HEK293 (cell line): ENCODE data around the gene CPA5.

Experiments used
- CTCF ChIA-PET: fragments of 350-600 bp; formaldehyde crosslinking; extraction: SDS; loops from one replicate; lab custom pipeline; 2021; ENCODE audit warnings: antibody characterized with exemption; lab: Yijun Ruan, JAX
- POLR2A ChIA-PET: fragments of 300-600 bp; formaldehyde crosslinking; extraction: SDS; loops from one replicate; lab custom pipeline; 2020; ENCODE audit warnings: antibody characterized with exemption, inconsistent platforms; lab: Yijun Ruan, JAX
- H3K27ac ChIP-seq: fragments of 200-500 bp; sonication (Bioruptor generic); 2 replicates; pipeline ENCODE4 v1.5.1; 2014; ENCODE audit warnings: low read depth, low read length, control low read depth, inconsistent platforms; ENCODE audit errors: extremely low read depth
- H3K36me3 ChIP-seq, 2 experiments: fragments of 200-500 bp in 1 of 2; sonication (Bioruptor generic) in 1 of 2; 1 replicate in 1 of 2; 2 replicates in 1 of 2; pipeline ENCODE4 v1.5.1; 2014 to 2017; ENCODE audit warnings: inconsistent platforms in 2 of 2, low read length in 2 of 2; ENCODE audit not compliant: control insufficient read depth in 2 of 2, insufficient read depth in 1 of 2
- H3K4me1 ChIP-seq: fragments of 200-500 bp; sonication (Bioruptor generic); 2 replicates; pipeline ENCODE4 v1.5.1; 2014; ENCODE audit warnings: mild to moderate bottlenecking, low read length, inconsistent platforms; ENCODE audit not compliant: control insufficient read depth, insufficient read depth
- H3K4me3 ChIP-seq: 2 replicates; pipeline ENCODE4 v1.5.1; 2011; ENCODE audit warnings: low read depth, mild to moderate bottlenecking, control low read depth, low read length, moderate library complexity
- H3K9me3 ChIP-seq: fragments of 200-500 bp; sonication (Bioruptor generic); 2 replicates; pipeline ENCODE4 v1.5.1; 2014; ENCODE audit warnings: low read depth, low read length, inconsistent platforms; ENCODE audit not compliant: control insufficient read depth, insufficient read depth
- FEZF1 ChIP-seq: fragments of 450-650 bp; formaldehyde crosslinking; IDR thresholded peaks from 2 replicates; pipeline ENCODE4 v1.5.1; 2016; ENCODE audit warnings: missing biosample characterization, missing genetic modification characterization
- HOXC10 ChIP-seq: sonication (generic); formaldehyde crosslinking; IDR thresholded peaks from 2 replicates; pipeline ENCODE4 v1.8.1; 2023; ENCODE audit warnings: mild to moderate bottlenecking, missing genetic modification reagents
- KLF1 ChIP-seq: fragments of 450-650 bp; formaldehyde crosslinking; IDR thresholded peaks from 2 replicates; pipeline ENCODE4 v1.5.1; 2016; ENCODE audit warnings: missing biosample characterization, missing genetic modification characterization
- KLF7 ChIP-seq: fragments of 450-650 bp; formaldehyde crosslinking; IDR thresholded peaks from 2 replicates; pipeline ENCODE4 v1.5.1; 2016; ENCODE audit warnings: missing biosample characterization, missing genetic modification characterization, borderline replicate concordance
- REPIN1 ChIP-seq: fragments of 450-650 bp; formaldehyde crosslinking; IDR thresholded peaks from 2 replicates; pipeline ENCODE4 v1.5.1; 2017; ENCODE audit warnings: missing biosample characterization, missing genetic modification characterization, low read depth
- SALL2 ChIP-seq: fragments of 450-650 bp; formaldehyde crosslinking; IDR thresholded peaks from 2 replicates; pipeline ENCODE4 v1.5.0; 2017; ENCODE audit warnings: missing biosample characterization, mild to moderate bottlenecking, missing genetic modification characterization, borderline replicate concordance
- SCRT2 ChIP-seq: fragments of 450-650 bp; formaldehyde crosslinking; IDR thresholded peaks from 2 replicates; pipeline ENCODE4 v1.5.1; 2016; ENCODE audit warnings: missing biosample characterization, missing genetic modification characterization
- ZBTB21 ChIP-seq: fragments of 450-650 bp; formaldehyde crosslinking; IDR thresholded peaks from 2 replicates; pipeline ENCODE4 v1.5.1; 2017; ENCODE audit warnings: missing biosample characterization, missing genetic modification characterization
- ZBTB8A ChIP-seq: fragments of 450-650 bp; formaldehyde crosslinking; IDR thresholded peaks from 2 replicates; pipeline ENCODE4 v1.5.1; 2016; ENCODE audit warnings: missing biosample characterization, missing genetic modification characterization
- ZFP69B ChIP-seq: fragments of 450-650 bp; formaldehyde crosslinking; IDR thresholded peaks from 2 replicates; pipeline ENCODE4 v1.5.1; 2016; ENCODE audit warnings: missing biosample characterization, missing genetic modification characterization
- ZNF132 ChIP-seq: fragments of 450-650 bp; formaldehyde crosslinking; IDR thresholded peaks from 2 replicates; pipeline ENCODE4 v1.5.1; 2017; ENCODE audit warnings: missing biosample characterization, missing genetic modification characterization, borderline replicate concordance
- ZNF140 ChIP-seq: fragments of 450-650 bp; formaldehyde crosslinking; IDR thresholded peaks from 2 replicates; pipeline ENCODE4 v1.5.1; 2016; ENCODE audit warnings: missing biosample characterization, missing genetic modification characterization
- ZNF248 ChIP-seq: fragments of 450-650 bp; formaldehyde crosslinking; IDR thresholded peaks from 2 replicates; pipeline ENCODE4 v1.5.1; 2017; ENCODE audit warnings: missing biosample characterization, missing genetic modification characterization
- ZNF266 ChIP-seq: fragments of 450-650 bp; formaldehyde crosslinking; IDR thresholded peaks from 2 replicates; pipeline ENCODE4 v1.5.1; 2016; ENCODE audit warnings: missing biosample characterization, missing genetic modification characterization, low read depth
- ZNF404 ChIP-seq: fragments of 450-650 bp; formaldehyde crosslinking; IDR thresholded peaks from 2 replicates; pipeline ENCODE4 v1.5.1; 2017; ENCODE audit warnings: missing biosample characterization, missing genetic modification characterization
- ZNF416 ChIP-seq: fragments of 450-650 bp; formaldehyde crosslinking; IDR thresholded peaks from 2 replicates; pipeline ENCODE4 v1.5.1; 2016; ENCODE audit warnings: missing biosample characterization, missing genetic modification characterization
- ZNF48 ChIP-seq: fragments of 450-650 bp; formaldehyde crosslinking; IDR thresholded peaks from 2 replicates; pipeline ENCODE4 v1.5.1; 2016; ENCODE audit warnings: missing biosample characterization, missing genetic modification characterization
- ZNF501 ChIP-seq: fragments of 450-650 bp; formaldehyde crosslinking; IDR thresholded peaks from 2 replicates; pipeline ENCODE4 v1.5.1; 2016; ENCODE audit warnings: missing biosample characterization, missing genetic modification characterization
- ZNF548 ChIP-seq: fragments of 450-650 bp; formaldehyde crosslinking; IDR thresholded peaks from 2 replicates; pipeline ENCODE4 v1.5.1; 2016; ENCODE audit warnings: missing biosample characterization, missing genetic modification characterization
- ZNF660 ChIP-seq: fragments of 450-650 bp; IDR thresholded peaks from 2 replicates; pipeline ENCODE4 v1.5.1; 2018; ENCODE audit warnings: missing biosample characterization, mild to moderate bottlenecking, missing genetic modification characterization
- ZNF785 ChIP-seq: fragments of 450-650 bp; formaldehyde crosslinking; IDR thresholded peaks from 2 replicates; pipeline ENCODE4 v1.5.1; 2016; ENCODE audit warnings: missing biosample characterization, missing genetic modification characterization
- ZNF843 ChIP-seq: fragments of 450-650 bp; formaldehyde crosslinking; IDR thresholded peaks from 2 replicates; pipeline ENCODE4 v1.5.1; 2016; ENCODE audit warnings: missing biosample characterization, missing genetic modification characterization
- ZSCAN30 ChIP-seq: fragments of 450-650 bp; IDR thresholded peaks from 2 replicates; pipeline ENCODE4 v1.5.1; 2018; ENCODE audit warnings: missing biosample characterization, mild to moderate bottlenecking, missing genetic modification characterization, moderate library complexity
- TF ChIP-seq, protein P1 (sequence below): fragments of 450-650 bp; formaldehyde crosslinking; IDR thresholded peaks from 2 replicates; pipeline ENCODE4 v1.5.1; 2016; ENCODE audit warnings: missing biosample characterization, missing genetic modification characterization
- TF ChIP-seq, protein P2 (sequence below): fragments of 450-650 bp; formaldehyde crosslinking; IDR thresholded peaks from 2 replicates; pipeline ENCODE4 v1.5.1; 2017; ENCODE audit warnings: missing biosample characterization, missing genetic modification characterization
- TF ChIP-seq, protein P3 (sequence below): fragments of 450-650 bp; formaldehyde crosslinking; IDR thresholded peaks from 2 replicates; pipeline ENCODE4 v1.5.1; 2016; ENCODE audit warnings: missing biosample characterization, missing genetic modification characterization
- TF ChIP-seq, protein P4 (sequence below): fragments of 450-650 bp; formaldehyde crosslinking; IDR thresholded peaks from 2 replicates; pipeline ENCODE4 v1.5.1; 2016; ENCODE audit warnings: missing biosample characterization, missing genetic modification characterization, borderline replicate concordance

CPA5 gene

DNA sequence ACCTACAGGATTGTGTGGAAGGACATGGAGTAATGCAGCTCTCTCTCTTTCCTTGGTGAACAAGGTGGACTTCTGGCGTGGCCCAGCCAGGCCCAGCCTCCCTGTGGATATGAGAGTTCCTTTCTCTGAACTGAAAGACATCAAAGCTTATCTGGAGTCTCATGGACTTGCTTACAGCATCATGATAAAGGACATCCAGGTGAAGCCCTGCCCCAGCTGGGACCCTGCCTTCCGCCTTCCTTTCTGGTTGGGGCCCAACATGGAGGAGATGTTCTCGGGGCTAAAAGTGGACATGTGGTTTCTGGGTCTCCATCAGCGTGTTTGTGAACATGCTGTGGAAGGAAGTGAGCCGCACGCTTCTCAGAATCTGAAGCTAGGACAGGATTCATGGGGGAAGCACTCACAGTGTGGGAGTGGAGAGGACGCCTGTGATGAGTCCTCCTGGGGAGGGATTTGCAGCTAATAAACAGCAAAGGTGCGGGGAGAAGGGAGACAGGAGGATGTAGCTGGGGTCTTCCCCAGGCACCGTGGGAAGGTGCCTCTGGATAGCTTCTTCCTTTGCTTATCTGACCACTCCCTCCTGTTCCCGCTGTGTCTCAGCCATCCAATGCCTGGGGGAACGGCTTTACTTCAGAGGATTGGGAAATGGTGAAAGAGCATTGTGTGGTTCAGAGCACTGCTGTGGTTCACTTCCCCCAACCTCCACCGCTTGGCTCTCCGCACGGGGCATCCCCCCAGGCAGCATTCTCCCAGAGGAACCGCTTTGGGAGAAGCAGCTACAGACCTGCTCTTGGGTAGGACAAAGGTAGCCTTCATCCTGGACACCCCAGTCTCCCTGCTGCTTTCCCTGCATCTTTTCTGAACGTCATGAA, 5.5 kb downstream of the CPA5 start:
- CTCF ChIA-PET, result no interaction called here
- no peak for TF ChIP-seq HOXC10
- no peak for TF ChIP-seq ZNF48
- no peak for TF ChIP-seq ZBTB21 (tag by site-specific recombination)
- H3K4me3 ChIP-seq, result no peak overlapping the region
- no peaks in the 10 kb centered on the region for H3K36me3 ChIP-seq
- H3K27ac ChIP-seq, result no peak overlapping the region
- POLR2A ChIA-PET, result interaction anchor here (0.6 kb wide), 1 partner anchor 212 kb away, joined by 3 read pairs; no protein-coding TSS in a partner anchor
- no peaks in the 10 kb centered on the region for H3K4me1 ChIP-seq
- H3K9me3 ChIP-seq, result no peaks in the 10 kb centered on the region

DNA sequence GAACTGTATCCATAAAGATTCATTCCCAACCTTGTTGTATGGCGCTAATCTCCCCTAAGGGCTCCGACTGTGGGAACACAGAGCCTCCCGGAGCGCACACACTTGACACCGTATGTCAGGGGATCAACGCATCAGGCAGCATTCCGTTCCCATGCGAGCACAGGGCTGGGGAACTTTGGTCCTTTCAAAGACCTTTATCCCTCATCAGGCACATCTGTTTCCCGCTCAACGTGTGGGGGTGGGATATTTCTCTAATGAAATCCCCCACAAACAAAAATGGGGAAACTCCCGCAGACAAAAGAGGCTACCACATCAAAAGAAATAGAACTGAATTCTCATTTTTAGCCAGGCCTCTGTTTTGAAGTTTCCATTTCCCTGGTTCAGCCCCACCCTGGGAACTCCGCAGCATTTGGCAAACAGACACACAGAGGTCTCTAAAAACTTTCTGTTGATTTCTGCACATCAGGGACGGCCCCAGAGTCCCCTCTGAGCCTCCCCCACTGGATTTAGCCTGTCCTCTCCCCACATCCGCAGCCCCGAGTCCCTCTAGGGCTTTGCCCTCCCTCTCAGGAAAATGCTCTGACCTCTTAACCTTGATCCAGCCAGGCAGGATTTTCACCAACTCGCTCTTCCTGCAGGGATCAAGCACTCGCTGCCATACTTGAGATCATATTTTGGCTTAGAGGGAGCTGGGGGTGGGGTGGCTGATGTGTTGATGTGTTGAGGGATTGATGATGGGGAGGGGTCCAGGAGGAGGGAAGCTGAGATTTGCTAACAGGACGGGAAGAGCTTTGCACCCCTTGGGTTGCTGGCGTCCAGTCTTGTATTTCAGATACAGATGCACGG, 6.6 kb downstream of the CPA5 start:
- H3K9me3 ChIP-seq, result no peaks in the 10 kb centered on the region
- peaks cover 6% of the 10 kb centered on the region for H3K4me1 ChIP-seq
- TF ChIP-seq ZNF266 (tag by site-specific recombination) (no peak), REPIN1 (tag by site-specific recombination) (no peak), ZBTB8A (tag by site-specific recombination) (no peak), ZNF404 (tag by site-specific recombination) (no peak), ZNF548 (tag by site-specific recombination) (no peak), ZSCAN30 (tag by site-specific recombination) (no peak), KLF7 (tag by site-specific recombination) (no peak), SALL2 (tag by site-specific recombination) (no peak), ZNF132 (tag by site-specific recombination) (no peak), ZNF501 (tag by site-specific recombination) (no peak), ZNF416 (tag by site-specific recombination) (no peak), ZNF248 (tag by site-specific recombination) (no peak), ZNF843 (tag by site-specific recombination) (no peak)
- TF ChIP-seq, protein P1, sequence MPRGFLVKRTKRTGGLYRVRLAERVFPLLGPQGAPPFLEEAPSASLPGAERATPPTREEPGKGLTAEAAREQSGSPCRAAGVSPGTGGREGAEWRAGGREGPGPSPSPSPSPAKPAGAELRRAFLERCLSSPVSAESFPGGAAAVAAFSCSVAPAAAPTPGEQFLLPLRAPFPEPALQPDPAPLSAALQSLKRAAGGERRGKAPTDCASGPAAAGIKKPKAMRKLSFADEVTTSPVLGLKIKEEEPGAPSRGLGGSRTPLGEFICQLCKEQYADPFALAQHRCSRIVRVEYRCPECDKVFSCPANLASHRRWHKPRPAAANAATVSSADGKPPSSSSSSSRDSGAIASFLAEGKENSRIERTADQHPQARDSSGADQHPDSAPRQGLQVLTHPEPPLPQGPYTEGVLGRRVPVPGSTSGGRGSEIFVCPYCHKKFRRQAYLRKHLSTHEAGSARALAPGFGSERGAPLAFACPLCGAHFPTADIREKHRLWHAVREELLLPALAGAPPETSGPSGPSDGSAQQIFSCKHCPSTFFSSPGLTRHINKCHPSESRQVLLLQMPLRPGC (tag by site-specific recombination), result no peak
- TF ChIP-seq, protein P2, sequence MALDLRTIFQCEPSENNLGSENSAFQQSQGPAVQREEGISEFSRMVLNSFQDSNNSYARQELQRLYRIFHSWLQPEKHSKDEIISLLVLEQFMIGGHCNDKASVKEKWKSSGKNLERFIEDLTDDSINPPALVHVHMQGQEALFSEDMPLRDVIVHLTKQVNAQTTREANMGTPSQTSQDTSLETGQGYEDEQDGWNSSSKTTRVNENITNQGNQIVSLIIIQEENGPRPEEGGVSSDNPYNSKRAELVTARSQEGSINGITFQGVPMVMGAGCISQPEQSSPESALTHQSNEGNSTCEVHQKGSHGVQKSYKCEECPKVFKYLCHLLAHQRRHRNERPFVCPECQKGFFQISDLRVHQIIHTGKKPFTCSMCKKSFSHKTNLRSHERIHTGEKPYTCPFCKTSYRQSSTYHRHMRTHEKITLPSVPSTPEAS (tag by site-specific recombination), result no peak
- no peak overlapping the region for H3K27ac ChIP-seq
- ChIA-PET CTCF (no interaction called here), POLR2A (no interaction called here)
- H3K36me3 ChIP-seq, result no peaks in the 10 kb centered on the region
- no peak overlapping the region for H3K4me3 ChIP-seq

DNA sequence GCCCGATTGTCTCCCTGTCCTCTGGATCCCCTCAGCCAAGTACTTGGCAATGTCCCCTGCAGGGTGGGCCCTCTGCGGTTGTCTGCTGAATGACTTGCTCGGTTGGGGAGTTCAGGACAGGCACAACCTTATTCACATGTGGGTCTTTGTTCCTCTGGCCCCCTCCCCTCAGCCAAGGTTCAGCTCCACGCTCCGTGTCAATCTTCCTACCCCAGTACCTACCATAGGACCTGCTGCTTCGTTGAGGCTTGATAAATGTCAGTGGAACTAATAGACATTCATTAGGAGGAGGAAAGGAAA, 7.1 kb downstream of the CPA5 start:
- ChIA-PET CTCF (no interaction called here), POLR2A (no interaction called here)
- H3K36me3 ChIP-seq, result no peaks in the 10 kb centered on the region
- no peak overlapping the region for H3K4me3 ChIP-seq
- no peak overlapping the region for H3K27ac ChIP-seq
- H3K9me3 ChIP-seq, result no peaks in the 10 kb centered on the region
- H3K4me1 ChIP-seq, result peaks cover 12% of the 10 kb centered on the region
- TF ChIP-seq ZNF785 (tag by site-specific recombination), result no peak
- no peak for TF ChIP-seq ZNF660 (tag by site-specific recombination)
- TF ChIP-seq ZFP69B (tag by site-specific recombination), result no peak
- TF ChIP-seq FEZF1 (tag by site-specific recombination), result no peak
- no peak for TF ChIP-seq SCRT2 (tag by site-specific recombination)
- TF ChIP-seq, protein P3, sequence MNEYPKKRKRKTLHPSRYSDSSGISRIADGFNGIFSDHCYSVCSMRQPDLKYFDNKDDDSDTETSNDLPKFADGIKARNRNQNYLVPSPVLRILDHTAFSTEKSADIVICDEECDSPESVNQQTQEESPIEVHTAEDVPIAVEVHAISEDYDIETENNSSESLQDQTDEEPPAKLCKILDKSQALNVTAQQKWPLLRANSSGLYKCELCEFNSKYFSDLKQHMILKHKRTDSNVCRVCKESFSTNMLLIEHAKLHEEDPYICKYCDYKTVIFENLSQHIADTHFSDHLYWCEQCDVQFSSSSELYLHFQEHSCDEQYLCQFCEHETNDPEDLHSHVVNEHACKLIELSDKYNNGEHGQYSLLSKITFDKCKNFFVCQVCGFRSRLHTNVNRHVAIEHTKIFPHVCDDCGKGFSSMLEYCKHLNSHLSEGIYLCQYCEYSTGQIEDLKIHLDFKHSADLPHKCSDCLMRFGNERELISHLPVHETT (tag by site-specific recombination), result no peak
- TF ChIP-seq KLF1 (tag by site-specific recombination), result no peak
- TF ChIP-seq ZNF248 (tag by site-specific recombination), result no peak
- TF ChIP-seq, protein P4, sequence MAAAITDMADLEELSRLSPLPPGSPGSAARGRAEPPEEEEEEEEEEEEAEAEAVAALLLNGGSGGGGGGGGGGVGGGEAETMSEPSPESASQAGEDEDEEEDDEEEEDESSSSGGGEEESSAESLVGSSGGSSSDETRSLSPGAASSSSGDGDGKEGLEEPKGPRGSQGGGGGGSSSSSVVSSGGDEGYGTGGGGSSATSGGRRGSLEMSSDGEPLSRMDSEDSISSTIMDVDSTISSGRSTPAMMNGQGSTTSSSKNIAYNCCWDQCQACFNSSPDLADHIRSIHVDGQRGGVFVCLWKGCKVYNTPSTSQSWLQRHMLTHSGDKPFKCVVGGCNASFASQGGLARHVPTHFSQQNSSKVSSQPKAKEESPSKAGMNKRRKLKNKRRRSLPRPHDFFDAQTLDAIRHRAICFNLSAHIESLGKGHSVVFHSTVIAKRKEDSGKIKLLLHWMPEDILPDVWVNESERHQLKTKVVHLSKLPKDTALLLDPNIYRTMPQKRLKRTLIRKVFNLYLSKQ, result no peak
- TF ChIP-seq ZNF140, result no peak
